Suppressor macrophage treated with lipopolysaccharide for 4 hours (primary cell): Measurements from ENCODE around the gene CEP131.
"Not testable (repeated sequence)": the region's sequence is repeated elsewhere in the genome, so short reads cannot be mapped to it uniquely, and the experiment has no call there.

Source experiments
- DNase-seq: peaks from one replicate; pipeline ENCODE4 v3.0.0-alpha.2; 2020

The CEP131 gene

DNA sequence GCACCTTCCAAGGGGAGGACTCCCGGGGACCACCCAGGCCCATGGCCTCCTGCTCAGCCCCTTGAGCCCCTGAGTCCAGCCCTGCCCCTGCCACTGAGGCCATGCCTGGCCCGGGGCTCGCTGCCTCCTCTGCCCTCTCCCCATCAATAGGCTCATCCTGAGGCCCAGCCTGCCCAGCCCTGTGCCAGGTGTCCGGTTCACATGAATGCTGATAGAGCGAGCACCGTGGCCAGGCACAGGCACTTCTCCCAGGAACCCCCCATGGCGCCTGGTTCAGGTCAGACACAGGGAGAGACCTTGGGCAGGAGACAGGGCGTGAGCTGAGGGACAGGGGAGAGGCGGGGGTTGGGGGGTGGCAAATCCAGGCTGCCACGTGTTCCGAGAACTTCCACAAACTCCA is 60.3 kb downstream of the CEP131 start:
- DNase-seq, result no peak

DNA sequence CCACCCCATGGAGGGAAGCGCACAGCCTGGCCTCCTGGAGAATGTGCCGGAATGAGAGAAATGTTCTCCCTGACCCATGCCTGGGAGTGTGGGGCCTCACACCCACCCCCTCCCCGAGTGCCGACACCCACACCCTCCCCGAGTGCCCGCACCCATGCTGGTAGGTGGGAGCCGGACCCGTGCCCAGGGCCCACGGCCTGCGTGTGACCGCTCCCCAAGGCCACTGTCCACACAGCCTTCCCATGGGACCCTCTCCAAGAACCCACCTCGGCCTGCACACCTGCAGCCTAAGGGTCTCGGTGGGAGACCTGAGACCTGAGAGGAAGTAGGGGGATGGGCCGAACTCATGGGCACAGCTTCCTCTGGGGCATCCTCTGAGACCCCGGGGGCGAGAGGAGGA is 60.8 kb downstream of the CEP131 start:
- no peak for DNase-seq

DNA sequence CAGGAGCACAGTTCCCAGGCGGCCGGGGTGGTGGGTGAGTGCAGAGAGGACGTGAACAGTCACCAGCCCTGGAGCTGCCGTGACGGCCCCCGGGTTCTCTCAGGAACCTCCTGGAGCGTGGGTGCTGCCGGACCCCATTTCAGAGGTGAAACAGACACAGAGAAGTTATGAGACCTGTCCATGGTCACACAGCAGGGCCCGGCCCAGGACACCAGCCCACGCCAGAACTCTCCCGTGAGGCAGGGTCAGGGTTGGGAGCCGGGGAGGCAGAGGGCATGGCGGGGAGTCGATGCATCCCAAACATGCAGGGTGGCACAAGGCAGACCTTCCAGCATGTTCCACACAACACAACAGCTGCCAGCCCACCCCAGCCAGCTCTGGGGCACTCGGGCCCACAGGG is 61.2 kb downstream of the CEP131 start:
- DNase-seq, result no peak

DNA sequence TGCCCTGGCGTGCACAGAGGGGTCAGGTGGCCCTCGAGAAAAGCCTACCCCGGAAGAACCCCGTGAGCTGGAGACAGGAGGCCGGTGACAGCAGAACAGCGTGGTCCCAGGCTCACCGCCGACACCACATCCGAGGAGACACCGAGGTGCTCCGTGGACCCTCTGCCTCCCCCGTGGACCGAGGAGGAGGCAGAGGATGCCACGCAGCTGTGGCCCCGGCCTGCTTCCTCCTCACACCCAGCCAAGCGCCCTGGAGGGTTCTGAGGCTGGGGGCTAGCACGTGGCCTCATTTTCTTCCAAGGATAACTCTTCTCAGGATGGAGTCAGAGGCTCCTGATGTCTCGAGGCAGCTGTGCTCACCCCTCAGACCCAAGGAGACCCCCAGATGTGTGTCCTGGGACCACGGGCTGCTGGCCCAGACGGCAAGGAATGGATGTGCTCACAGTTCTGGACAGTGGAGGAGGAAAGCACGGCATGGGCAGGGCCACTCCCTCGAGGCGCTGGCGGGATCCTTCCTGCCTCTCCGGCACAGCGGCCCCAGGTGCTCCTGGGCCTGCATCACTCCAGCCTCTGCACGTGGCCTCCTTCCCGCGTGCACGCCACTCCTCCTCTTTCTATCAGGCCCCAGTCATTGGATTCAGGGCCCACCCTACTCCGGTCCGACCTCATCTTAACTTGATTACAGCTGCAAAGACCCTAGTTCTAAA is 61.9 kb downstream of the CEP131 start:
- DNase-seq, result no peak

DNA sequence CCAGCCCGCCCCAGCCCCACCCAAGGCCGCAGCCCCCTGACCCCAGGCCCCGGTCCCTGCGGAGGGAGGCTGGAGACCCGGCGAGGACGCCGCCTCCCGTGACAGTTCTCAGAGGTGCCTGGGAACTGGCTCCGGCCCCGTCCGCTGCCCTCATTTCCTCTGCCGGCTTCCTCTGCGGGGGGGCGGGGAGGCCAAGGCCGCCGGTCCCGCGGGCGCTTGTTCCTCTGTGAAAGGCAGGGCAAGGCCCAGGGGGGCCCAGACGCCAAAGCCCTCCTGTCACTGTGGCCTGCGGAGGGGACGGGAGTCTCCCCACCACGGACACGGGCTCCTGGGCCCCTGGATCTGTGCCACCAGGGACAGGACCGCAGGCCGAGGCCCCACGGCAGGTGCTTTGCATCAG is 62.5 kb downstream of the CEP131 start:
- DNase-seq, result peak; percentile 78

DNA sequence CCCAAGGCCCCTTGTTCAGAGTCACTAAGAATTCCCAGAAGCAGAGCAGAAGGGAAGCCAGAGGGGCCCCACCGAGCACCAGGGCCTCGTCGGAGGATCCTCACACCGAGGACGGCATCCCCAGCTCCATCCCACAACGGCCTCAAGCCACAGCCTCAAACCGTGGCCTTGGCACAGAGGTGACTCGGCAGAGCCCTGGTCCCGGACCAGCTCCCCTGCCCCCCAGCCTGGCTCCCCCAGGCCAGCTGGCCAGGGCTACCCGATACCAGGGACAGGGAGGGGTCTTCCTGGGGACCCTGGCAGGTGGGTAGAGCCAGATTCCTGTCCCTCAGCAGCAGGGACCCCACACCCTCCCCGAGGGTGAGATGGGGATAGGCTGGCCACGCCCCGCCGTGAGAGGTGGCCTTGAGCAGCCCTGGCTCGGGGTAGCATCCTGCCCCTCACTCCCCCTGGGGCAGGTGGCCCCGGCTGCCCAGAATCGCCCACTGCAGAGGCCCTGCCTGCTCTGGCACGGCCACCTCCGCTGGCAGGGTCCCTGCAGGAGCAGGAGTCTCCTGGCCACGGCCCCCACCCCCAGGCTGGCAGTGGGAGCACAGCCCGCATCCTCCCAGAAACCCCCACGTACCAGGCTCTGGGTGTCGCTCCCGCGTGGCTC is 63.0 kb downstream of the CEP131 start:
- DNase-seq, result no peak

DNA sequence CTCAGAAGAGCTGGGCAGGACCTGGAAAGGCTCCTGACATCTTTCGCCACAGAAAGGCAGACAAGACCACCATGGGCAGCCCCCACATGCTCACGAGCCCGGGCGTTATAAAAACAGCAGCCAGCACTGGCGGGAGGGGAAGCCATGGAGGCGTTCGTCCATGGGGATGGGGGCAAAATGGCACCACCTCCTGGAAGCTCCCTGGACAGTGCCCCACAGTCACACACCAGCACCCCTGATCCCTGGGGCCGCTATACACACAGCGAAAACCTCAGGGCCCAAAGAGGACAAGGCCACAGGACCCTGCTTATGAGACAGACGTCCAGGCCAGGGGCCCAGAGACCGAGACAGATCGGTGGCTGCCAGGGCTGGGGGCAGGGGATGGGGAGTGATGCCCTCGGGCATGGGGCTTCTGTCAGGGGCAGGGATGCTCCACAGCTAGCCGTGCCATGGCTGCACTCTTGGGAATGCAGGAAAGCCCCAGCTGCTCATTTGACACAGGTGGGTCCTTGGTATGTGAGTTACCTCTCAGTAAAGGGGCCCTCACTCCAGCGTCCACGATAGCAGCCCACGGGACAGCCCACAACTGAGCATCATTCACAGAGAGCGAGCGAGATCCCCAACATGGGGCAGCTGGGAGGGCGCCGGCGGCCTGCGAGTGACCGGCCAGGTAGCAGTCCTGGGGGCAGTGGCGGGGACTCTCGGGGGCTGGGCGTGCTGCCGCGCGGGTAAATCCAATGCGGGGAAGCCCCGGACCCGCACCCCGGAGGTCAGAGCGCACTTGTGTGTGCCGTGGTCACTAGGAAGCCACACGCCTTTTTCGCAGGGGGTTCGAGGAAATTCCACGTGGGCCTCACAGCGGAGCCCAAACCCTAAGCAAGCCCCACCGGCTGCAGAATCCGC is 63.8 kb downstream of the CEP131 start:
- DNase-seq, result no peak

DNA sequence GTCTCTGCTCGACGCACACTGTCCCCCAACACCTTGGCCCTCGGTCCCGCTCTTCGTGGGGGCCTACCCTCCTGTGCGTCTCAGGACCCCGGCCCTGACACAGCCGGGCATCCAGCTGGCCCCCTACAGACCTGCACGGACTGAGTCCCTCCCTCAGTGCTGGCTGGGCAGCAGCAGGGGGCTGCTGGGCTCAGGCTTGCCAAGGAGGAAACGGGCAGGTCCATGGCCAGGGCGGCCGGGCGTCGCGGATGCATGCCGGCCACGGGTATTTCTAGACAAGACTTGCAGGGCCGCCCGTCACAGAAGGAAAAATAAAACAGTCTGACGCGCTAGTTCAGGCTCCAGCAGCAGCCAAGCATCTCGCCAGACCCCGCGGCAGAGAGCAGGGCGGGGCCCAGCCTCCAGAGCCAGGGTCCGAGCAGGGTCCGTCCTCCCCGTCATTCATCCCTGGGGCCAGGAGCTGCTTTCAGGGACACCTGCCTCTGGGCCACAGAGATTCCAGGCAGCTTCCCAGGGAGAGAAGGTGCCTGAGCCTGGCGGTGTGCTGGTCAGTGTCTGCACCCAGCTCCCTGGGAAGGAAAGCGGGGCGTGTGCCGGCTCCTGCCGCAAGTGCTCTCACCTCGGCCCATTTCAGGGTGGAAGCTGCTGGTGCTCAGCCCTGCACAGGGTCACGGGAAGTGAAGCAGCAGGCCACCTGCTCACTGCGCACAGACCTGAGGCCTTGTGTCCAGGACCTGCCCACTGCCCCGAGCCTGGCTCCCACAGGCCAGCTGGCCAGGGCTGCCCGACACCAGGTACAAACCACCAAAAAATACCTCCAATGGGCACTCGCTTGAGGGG is 64.7 kb downstream of the CEP131 start:
- no peak for DNase-seq

DNA sequence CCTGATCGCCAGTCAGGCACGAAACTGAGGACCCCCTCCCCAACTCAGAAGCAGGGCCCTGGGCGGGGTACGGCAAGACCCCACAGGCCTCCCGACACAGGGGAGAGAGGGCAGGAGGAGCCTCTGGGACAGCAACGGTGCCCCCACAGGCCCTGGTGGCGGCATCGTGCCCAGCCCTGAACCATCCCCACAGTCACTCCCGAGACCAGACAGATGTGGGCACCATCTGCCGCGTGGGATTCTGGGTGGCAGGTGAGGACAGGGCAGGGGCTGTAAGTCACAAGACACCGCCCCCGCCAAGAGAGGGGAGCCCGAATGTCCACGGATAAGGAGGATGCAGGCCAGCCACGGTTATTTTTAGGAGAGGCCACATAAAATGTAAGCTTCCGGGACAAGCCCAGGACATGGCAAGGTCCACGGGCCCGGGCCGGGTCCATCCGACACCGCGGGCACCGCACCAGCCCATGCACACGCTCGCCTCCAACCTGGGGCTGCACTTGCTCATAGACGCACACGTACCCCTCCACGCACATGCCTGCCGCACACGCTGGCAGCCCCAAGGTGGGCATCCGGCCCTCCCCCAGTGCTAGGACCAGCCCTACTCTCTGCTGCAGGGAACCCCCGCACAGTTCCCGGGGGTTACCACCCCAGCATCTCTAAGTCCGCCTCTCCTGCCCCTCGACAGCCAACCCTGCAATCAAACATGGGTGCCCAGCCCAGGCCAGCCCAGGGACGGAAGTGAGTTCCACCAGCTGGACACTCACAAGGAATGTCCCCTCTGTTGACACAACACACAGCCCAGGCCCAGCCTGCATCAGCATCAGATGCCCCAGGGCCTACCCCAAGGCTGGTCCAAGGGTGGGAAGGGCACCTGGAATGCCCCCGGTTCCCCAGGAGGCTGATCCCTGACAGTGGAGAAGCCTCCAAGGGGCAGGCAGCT is 65.6 kb downstream of the CEP131 start:
- no peak for DNase-seq

DNA sequence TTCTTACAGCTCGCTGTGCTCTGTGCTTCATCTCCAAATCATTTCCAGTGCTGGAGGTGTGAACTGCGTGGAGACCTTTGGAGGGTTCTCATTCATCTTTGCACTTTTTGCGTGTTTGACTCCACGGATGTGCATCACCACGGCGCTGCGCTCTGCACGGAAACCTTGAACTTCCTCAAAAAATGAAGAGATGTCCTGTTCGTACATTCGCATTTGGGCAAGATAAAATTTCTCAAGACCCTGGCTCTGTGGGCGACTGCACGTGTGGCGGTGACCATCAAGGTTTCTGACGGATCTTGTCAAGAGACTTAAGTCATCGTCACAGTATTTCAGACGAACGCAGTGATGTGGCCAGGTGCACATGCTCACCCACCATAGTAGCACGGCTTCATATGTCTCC is 67.8 kb downstream of the CEP131 start:
- DNase-seq, result peak; percentile 79

DNA sequence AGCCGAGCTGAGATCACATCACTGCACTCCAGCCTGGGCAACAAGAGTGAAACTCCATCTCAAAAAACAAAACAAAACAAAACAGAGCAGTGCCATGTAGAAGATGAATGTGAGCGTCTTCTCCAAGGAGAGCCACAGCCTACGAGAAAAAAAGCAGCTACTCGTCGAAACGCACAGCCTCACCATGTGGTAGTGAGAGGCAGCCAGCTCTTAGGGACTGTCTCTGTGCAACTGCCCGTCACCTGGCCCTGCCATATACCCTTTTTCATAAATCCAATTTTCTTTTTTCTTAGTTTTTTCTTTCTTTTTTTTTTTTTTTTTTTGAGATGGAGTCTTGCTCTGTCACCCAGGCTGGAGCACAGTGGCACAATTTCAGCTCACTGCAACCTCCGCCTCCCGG is 68.7 kb downstream of the CEP131 start:
- DNase-seq, result not testable (repeated sequence)

DNA sequence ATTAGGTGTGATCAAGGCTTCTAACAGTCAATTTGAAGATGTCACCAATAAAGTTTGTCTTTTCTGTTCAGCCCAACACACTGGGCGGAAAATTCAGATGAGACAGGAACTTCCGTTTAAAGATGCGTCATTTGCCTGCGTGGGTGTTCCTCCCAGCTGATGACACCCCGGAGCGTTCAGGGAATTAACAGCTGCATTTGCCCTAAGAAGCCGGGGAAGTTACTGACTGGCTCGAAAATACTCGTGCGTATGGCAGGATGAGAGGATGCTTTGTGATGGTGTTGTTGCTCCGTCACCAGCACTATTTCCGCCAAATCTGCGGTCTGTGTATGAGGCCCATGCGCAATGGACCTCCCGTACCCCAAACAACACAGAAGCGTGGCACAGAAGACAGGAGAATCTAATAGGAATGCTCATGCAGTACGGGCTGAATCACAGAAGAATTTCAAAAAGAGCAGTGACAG is 69.4 kb downstream of the CEP131 start:
- DNase-seq, result peak; percentile 95

DNA sequence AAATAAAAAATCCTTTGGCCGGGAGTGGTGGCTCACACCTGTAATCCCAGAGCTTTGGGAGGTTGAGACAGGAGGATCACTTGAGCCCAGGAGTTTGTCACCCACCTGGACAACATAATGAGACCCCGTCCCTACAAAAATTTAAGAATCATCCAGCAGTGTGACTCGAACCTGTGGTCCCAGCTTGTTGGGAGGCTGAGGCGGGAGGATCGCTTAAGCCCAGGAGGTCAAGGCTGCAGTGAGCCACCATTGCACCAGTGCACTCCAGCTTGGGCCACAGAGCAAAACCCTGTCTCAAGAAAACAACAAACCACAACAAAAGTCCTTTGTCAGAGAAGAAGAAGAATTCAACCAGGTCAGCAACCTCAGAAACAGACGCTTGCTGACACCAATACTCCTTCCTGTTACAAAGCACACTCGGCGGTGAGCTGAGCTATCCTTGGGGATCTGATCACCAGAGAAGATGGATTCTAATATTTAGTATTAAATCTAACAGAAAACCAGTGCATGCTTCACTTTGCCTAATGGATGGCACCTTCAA is 70.4 kb downstream of the CEP131 start:
- peak; percentile 30 for DNase-seq

DNA sequence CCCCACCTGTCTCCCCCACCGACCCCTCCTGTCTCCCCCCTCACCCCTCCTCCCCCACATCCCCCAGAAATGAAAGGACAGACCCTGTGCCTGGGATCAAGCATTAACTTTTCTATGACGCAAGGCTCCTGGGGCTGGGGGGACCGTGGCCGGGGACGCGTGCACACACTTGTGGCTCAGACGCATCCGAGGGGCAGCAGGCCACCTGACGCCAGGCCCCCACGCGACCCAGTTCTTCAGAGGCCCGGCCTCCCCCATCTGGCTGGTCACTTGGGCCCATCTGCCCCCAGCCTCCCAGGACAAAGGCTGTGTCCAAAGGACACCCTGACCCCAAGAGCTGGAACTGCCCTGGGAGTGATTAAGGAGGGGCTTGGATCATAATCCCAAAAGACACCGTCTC is 71.5 kb downstream of the CEP131 start:
- DNase-seq, result no peak

DNA sequence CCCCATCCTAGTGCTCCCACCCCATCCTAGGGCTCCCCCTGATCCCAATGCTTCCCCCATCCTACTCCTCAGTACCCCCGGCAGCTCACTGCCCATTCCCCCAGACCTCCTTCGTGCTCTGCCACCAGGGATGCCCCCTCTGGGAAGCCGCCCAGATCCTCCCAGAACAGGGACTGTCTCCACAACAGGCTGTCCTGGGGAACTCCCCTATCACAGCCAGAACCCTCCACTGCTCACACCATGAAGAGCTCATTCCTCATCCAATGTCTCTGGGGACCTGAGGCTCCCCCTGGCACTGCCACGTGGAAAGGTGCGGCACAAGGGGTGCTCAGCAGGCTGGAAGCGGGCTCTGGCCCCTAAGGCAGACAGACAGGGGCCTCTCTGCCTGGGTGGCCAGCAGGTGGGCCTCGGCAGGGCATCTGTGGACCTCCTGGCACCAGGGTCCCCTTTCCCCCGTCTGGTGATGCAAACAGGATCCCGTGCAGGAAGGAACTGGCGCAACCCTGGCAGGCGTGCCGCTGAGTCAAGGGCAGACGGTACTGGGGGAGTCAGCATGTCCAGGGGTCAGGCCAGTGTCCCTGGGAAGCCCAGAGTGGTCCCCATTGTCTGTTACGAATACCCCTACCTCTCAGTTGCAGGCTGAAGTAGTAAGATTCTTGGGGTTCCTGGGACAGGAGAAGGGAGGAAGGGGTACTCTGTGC is 72.2 kb downstream of the CEP131 start:
- peak; percentile 88 for DNase-seq

DNA sequence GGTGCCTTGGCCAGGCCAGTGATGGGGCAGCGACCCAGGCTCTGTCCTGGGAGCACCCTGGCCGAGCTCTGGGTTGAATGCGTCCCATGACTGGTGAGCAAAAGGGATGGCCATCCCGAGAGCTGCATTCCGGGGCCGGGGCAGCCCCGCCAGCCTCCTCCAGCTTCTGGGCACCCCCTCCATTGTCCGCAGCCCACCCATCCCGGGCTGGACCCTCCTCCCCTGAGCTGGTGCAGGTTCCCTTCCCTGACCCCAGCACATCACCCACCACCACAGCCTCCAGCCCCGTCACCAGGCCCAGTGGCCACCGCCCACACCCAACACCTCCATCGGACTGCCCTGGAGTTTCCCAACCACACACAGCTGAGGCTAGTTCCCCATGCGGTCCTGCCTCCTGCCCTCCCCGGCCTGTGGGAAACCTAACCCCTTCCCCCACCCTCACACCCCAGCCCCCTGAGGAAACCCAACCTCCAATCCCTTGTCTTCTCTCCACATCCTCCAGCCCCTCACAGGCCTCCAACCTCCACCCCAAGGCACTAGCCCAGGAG is 73.7 kb downstream of the CEP131 start:
- peak; percentile 85 for DNase-seq

DNA sequence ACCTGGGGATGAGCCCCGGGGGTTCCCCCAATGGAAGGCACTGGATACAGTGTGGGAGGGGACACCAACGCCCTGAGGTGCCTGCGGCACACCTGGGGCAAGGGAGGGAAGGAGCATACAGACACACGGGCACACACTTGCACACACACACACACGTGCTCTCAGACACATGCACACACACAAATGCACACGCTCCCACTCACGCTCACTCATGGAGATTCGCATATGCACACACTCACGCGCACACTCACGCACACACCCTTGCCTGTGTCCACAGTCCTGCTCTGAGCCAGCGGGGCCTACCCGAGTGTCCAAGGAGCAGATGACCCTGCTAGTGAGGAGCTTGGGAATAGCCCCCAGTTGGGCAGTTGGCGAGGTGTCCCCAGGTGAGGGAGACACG is 74.2 kb downstream of the CEP131 start:
- DNase-seq, result no peak

DNA sequence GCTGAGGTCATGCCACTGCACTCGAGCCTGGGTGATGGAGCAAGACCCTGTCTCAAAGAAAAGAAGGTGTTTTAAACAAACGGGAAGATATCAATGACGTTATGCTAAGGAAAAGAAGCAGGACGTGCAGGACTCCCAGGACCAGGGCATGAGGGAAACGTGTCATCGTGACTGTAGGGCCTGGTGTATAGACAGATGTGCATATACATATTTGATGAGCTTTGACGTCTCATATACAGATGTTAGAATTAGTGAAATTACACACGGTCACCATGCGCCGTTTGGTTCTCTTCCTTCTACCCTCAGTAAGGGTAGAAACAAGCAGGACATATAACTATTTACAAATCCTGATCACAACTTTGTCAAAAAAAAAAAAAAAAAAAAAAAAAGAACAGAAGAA is 75.1 kb downstream of the CEP131 start:
- DNase-seq, result no peak

DNA sequence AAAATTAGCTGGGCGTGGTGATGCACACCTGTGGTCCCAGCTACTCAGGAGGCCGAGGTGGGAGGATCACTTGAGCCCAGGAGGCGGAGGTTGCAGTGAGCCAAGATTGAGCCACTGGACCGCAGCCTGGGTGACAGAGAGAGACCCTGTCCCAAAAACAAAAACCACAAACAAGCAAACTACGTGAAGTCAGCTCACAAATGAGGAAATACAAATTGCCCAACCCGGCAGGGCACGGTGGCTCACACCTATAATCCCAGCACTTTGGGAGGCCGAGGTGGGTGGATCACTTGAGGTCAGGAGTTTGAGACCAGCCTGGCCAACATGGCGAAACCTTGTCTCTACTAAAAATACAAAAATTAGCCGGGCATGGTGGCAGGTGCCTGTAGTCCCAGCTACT is 76.6 kb downstream of the CEP131 start:
- not testable (repeated sequence) for DNase-seq

DNA sequence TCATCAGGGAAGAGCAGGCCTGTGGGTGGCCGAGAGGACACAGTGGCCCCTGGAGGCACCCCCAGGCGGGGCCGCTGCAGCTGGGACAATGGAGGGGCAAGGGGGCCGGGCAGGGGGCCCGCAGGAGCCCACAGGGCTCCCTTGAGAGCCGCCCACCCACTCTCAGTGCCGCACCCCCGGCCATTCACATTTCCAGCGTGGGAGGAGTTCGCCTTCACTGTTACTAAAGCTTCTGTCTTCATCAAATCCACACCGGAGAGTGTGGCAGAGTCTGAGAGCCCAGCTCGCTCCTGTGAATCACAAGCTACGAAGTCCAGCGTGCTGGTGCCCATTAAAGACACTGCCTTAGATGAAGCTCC is 78.4 kb downstream of the CEP131 start:
- DNase-seq, result no peak
